H1 (cell line): ENCODE measurements around the gene TOGARAM1. TPM values are rescaled to one million over a fixed set of nuclear protein-coding genes. Genes with fewer than 3 reads are reported as not detected.

ENCODE experiments used
- polyA plus RNA-seq, 7 experiments: library from polyadenylated mRNA; depleted of rRNA in 3 of 7; stranded (reverse) in 5 of 7; unstranded in 2 of 7; fragments of >200 nt in 5 of 7; fragments of 200-250 nt in 2 of 7; gene quantifications; 1 replicate in 5 of 7; 2 replicates in 1 of 7; 4 replicates in 1 of 7; pipeline versions ENCODE4 v1.2.1 to v1.2.3, GENCODE V29; 2011 to 2013; ENCODE audit warnings: missing spikeins in 2 of 7, mixed read lengths in 2 of 7
- total RNA-seq: library from RNA; stranded (reverse); fragmentation: NEBNext Ultra II Directional; extraction: Animal tissue kit (Norgen Biotek cat#: 25700); gene quantifications from 2 replicates; pipeline ENCODE4 v1.2.1, GENCODE V29; 2021
- TF ChIP-seq, protein P1 (sequence below): fragments of 300-600 bp; sonication (generic); IDR thresholded peaks from 2 replicates; pipeline ENCODE4 v1.7.1; 2012; ENCODE audit warnings: low read length, moderate library complexity, mild to moderate bottlenecking, inconsistent platforms; ENCODE audit not compliant: insufficient replicate concordance

TOGARAM1 gene
- total and polyA plus RNA-seq, 2 of the 8 experiments (the other 6 are each of a cell fraction or from before 2014, with no cell fraction given): 2.5 to 6.8 TPM

DNA sequence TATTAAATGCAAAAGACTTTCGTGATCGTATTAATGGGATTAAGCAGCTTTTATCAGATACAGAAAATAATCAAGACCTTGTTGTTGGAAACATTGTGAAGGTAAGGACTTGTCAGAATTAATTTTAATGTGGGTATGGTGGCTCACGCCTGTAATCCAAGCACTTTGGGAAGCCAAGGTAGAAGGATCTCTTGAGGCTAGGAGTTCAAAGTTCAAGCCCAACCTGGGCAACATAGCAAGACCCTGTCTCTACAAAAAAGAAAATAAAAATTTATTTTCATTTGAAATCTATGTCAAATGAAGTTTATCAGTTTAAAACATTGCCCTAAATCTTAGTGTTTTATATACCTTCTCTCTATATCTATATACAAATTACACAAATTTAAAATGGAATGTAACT is 104.7 kb downstream of the TOGARAM1 start (continued):
- TF ChIP-seq, protein P1, sequence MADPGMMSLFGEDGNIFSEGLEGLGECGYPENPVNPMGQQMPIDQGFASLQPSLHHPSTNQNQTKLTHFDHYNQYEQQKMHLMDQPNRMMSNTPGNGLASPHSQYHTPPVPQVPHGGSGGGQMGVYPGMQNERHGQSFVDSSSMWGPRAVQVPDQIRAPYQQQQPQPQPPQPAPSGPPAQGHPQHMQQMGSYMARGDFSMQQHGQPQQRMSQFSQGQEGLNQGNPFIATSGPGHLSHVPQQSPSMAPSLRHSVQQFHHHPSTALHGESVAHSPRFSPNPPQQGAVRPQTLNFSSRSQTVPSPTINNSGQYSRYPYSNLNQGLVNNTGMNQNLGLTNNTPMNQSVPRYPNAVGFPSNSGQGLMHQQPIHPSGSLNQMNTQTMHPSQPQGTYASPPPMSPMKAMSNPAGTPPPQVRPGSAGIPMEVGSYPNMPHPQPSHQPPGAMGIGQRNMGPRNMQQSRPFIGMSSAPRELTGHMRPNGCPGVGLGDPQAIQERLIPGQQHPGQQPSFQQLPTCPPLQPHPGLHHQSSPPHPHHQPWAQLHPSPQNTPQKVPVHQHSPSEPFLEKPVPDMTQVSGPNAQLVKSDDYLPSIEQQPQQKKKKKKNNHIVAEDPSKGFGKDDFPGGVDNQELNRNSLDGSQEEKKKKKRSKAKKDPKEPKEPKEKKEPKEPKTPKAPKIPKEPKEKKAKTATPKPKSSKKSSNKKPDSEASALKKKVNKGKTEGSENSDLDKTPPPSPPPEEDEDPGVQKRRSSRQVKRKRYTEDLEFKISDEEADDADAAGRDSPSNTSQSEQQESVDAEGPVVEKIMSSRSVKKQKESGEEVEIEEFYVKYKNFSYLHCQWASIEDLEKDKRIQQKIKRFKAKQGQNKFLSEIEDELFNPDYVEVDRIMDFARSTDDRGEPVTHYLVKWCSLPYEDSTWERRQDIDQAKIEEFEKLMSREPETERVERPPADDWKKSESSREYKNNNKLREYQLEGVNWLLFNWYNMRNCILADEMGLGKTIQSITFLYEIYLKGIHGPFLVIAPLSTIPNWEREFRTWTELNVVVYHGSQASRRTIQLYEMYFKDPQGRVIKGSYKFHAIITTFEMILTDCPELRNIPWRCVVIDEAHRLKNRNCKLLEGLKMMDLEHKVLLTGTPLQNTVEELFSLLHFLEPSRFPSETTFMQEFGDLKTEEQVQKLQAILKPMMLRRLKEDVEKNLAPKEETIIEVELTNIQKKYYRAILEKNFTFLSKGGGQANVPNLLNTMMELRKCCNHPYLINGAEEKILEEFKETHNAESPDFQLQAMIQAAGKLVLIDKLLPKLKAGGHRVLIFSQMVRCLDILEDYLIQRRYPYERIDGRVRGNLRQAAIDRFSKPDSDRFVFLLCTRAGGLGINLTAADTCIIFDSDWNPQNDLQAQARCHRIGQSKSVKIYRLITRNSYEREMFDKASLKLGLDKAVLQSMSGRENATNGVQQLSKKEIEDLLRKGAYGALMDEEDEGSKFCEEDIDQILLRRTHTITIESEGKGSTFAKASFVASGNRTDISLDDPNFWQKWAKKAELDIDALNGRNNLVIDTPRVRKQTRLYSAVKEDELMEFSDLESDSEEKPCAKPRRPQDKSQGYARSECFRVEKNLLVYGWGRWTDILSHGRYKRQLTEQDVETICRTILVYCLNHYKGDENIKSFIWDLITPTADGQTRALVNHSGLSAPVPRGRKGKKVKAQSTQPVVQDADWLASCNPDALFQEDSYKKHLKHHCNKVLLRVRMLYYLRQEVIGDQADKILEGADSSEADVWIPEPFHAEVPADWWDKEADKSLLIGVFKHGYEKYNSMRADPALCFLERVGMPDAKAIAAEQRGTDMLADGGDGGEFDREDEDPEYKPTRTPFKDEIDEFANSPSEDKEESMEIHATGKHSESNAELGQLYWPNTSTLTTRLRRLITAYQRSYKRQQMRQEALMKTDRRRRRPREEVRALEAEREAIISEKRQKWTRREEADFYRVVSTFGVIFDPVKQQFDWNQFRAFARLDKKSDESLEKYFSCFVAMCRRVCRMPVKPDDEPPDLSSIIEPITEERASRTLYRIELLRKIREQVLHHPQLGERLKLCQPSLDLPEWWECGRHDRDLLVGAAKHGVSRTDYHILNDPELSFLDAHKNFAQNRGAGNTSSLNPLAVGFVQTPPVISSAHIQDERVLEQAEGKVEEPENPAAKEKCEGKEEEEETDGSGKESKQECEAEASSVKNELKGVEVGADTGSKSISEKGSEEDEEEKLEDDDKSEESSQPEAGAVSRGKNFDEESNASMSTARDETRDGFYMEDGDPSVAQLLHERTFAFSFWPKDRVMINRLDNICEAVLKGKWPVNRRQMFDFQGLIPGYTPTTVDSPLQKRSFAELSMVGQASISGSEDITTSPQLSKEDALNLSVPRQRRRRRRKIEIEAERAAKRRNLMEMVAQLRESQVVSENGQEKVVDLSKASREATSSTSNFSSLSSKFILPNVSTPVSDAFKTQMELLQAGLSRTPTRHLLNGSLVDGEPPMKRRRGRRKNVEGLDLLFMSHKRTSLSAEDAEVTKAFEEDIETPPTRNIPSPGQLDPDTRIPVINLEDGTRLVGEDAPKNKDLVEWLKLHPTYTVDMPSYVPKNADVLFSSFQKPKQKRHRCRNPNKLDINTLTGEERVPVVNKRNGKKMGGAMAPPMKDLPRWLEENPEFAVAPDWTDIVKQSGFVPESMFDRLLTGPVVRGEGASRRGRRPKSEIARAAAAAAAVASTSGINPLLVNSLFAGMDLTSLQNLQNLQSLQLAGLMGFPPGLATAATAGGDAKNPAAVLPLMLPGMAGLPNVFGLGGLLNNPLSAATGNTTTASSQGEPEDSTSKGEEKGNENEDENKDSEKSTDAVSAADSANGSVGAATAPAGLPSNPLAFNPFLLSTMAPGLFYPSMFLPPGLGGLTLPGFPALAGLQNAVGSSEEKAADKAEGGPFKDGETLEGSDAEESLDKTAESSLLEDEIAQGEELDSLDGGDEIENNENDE: no peak
